NB4 (cell line): ENCODE data around the gene TPH1.

Experiments used
- CTCF ChIP-seq: IDR thresholded peaks from one replicate; pipeline ENCODE4 v1.5.1; 2012; ENCODE audit warnings: low read depth, low read length
- MYC ChIP-seq: IDR thresholded peaks from 2 replicates; pipeline ENCODE4 v1.6.1; 2011; ENCODE audit warnings: low read depth, low read length

- TF ChIP-seq CTCF, result no peak
- no peak for TF ChIP-seq MYC
Observed at GRCh38 chr11:18080451-18080850, 34.4 kb upstream of the TPH1 start.
